IMR-90 (cell line): ENCODE data around the gene RFPL3. TPM values are rescaled to one million over a fixed set of nuclear protein-coding genes. Genes with fewer than 3 reads are reported as not detected.

Source experiments
- ATAC-seq: fragments of 200-7000 bp; cut with Tn5 transposase; 2 replicates; pipeline ENCODE4 v1.9.1; 2020; ENCODE audit warnings: low read depth, mild to moderate bottlenecking, moderate library complexity
- BruUV-seq: library from RNA; stranded (reverse); fragments of 400-500 nt; replicated peaks from 2 replicates; lab custom pipeline; 2021; lab: Mats Ljungman, UMichigan
- CTCF ChIA-PET: fragments of 300-600 bp; formaldehyde crosslinking; extraction: SDS; loops from one replicate; lab custom pipeline; 2021; ENCODE audit warnings: antibody characterized with exemption; lab: Yijun Ruan, JAX
- POLR2A ChIA-PET: fragments of 300-600 bp; sonication (Branson Sonifier 250); formaldehyde crosslinking; loops from one replicate; lab custom pipeline; 2022; ENCODE audit warnings: antibody characterized with exemption; ENCODE audit not compliant: unreplicated experiment; lab: Charles Lee
- DNase-seq: peaks from one replicate; pipeline ENCODE4 v3.0.0; 2013
- H2AFZ ChIP-seq: replicated peaks from 2 replicates; pipeline ENCODE3; 2013; ENCODE audit warnings: low read length, mild to moderate bottlenecking; ENCODE audit not compliant: poor library complexity
- H2AK5ac ChIP-seq: 2 replicates; pipeline ENCODE4 v1.6.1; 2013; ENCODE audit warnings: low read depth, low read length, inconsistent platforms
- H2AK9ac ChIP-seq: replicated peaks from 2 replicates; pipeline ENCODE3; 2013; ENCODE audit warnings: mild to moderate bottlenecking, low read depth, low read length, moderate library complexity; ENCODE audit not compliant: poor library complexity
- H2BK120ac ChIP-seq: 2 replicates; pipeline ENCODE4 v1.6.1; 2013; ENCODE audit warnings: low read depth, low read length, inconsistent platforms
- H2BK15ac ChIP-seq: 3 replicates; pipeline ENCODE4 v1.6.1; 2013; ENCODE audit warnings: low read depth, low read length, inconsistent platforms
- H2BK20ac ChIP-seq: 2 replicates; pipeline ENCODE4 v1.6.1; 2013; ENCODE audit warnings: low read depth, mild to moderate bottlenecking, inconsistent platforms, low read length, moderate library complexity
- H2BK5ac ChIP-seq: 2 replicates; pipeline ENCODE4 v1.6.1; 2013; ENCODE audit warnings: mild to moderate bottlenecking, low read depth, low read length, inconsistent platforms; ENCODE audit not compliant: poor library complexity, severe bottlenecking
- H3K14ac ChIP-seq: replicated peaks from 2 replicates; pipeline ENCODE4 v1.6.1; 2013; ENCODE audit warnings: low read depth, low read length, inconsistent platforms
- H3K18ac ChIP-seq: 2 replicates; pipeline ENCODE4 v1.6.1; 2013; ENCODE audit warnings: low read depth, low read length, control low read depth
- H3K23ac ChIP-seq: 2 replicates; pipeline ENCODE4 v1.6.1; 2013; ENCODE audit warnings: low read depth, low read length, inconsistent platforms
- H3K27ac ChIP-seq: 2 replicates; pipeline ENCODE4 v1.5.1; 2013; ENCODE audit warnings: mild to moderate bottlenecking, control low read depth, low read length; ENCODE audit not compliant: insufficient read depth
- H3K27me3 ChIP-seq: 2 replicates; pipeline ENCODE4 v1.6.1; 2013; ENCODE audit warnings: low read length; ENCODE audit not compliant: control insufficient read depth, insufficient read depth
- H3K36me3 ChIP-seq: 2 replicates; pipeline ENCODE4 v1.6.1; 2013; ENCODE audit warnings: low read length, mixed read lengths; ENCODE audit not compliant: control insufficient read depth, insufficient read depth
- H3K4ac ChIP-seq: 2 replicates; pipeline ENCODE4 v1.6.1; 2013; ENCODE audit warnings: low read depth, low read length, inconsistent platforms
- H3K4me1 ChIP-seq: 2 replicates; pipeline ENCODE4 v1.6.1; 2013; ENCODE audit warnings: low read length, mixed read lengths; ENCODE audit not compliant: control insufficient read depth, insufficient read depth
- H3K4me2 ChIP-seq: 2 replicates; pipeline ENCODE4 v1.6.1; 2013; ENCODE audit warnings: low read depth, mild to moderate bottlenecking, control low read depth, low read length, moderate library complexity
- H3K4me3 ChIP-seq: 2 replicates; pipeline ENCODE4 v1.5.1; 2013; ENCODE audit warnings: low read depth, mild to moderate bottlenecking, control low read depth, low read length, moderate library complexity; ENCODE audit not compliant: insufficient read depth
- H3K56ac ChIP-seq: 2 replicates; pipeline ENCODE4 v1.6.1; 2013; ENCODE audit warnings: low read length, inconsistent platforms; ENCODE audit not compliant: insufficient read depth; ENCODE audit errors: extremely low read depth
- H3K79me1 ChIP-seq, 2 experiments: 2 replicates each; pipeline ENCODE4 v1.6.1; 2013; ENCODE audit warnings: low read length in 2 of 2, inconsistent platforms in 1 of 2, low read depth in 1 of 2
- H3K9ac ChIP-seq: 2 replicates; pipeline ENCODE4 v1.6.1; 2013; ENCODE audit warnings: low read depth, low read length, control low read depth
- H3K9me1 ChIP-seq: 2 replicates; pipeline ENCODE4 v1.6.1; 2013; ENCODE audit warnings: low read length, inconsistent platforms; ENCODE audit not compliant: insufficient read depth
- H3K9me3 ChIP-seq: 2 replicates; pipeline ENCODE4 v1.6.1; 2013; ENCODE audit warnings: low read length; ENCODE audit not compliant: control insufficient read depth, insufficient read depth
- H4K20me1 ChIP-seq: 2 replicates; pipeline ENCODE4 v1.6.1; 2013; ENCODE audit warnings: low read length, inconsistent platforms; ENCODE audit not compliant: insufficient read depth
- H4K5ac ChIP-seq: 2 replicates; pipeline ENCODE4 v1.6.1; 2013; ENCODE audit warnings: mild to moderate bottlenecking, low read depth, low read length, control low read depth
- H4K8ac ChIP-seq, 2 experiments: 2 replicates each; pipeline ENCODE4 v1.6.1; 2013; ENCODE audit warnings: low read depth in 2 of 2, low read length in 2 of 2, control low read depth in 1 of 2, inconsistent platforms in 1 of 2
- H4K91ac ChIP-seq: 2 replicates; pipeline ENCODE4 v1.6.1; 2013; ENCODE audit warnings: low read depth, low read length, inconsistent platforms; ENCODE audit not compliant: insufficient read depth
- BHLHE40 ChIP-seq: fragments of 150-350 bp; IDR thresholded peaks from 2 replicates; pipeline ENCODE4 v1.6.1; 2016; ENCODE audit warnings: mild to moderate bottlenecking, low read depth, low read length
- CEBPB ChIP-seq: IDR thresholded peaks from 2 replicates; pipeline ENCODE4 v1.6.1; 2012; ENCODE audit warnings: low read depth, low read length, improper control_type of control experiment
- CHD1 ChIP-seq: IDR thresholded peaks from 2 replicates; pipeline ENCODE4 v1.6.1; 2012; ENCODE audit warnings: low read depth, low read length, improper control_type of control experiment
- ELK1 ChIP-seq: fragments of 150-350 bp; IDR thresholded peaks from 2 replicates; pipeline ENCODE4 v1.6.1; 2016; ENCODE audit warnings: low read depth, mild to moderate bottlenecking, low read length, moderate library complexity, borderline replicate concordance
- FOS ChIP-seq: fragments of 150-350 bp; IDR thresholded peaks from 2 replicates; pipeline ENCODE4 v1.6.1; 2016; ENCODE audit warnings: low read depth, low read length
- MXI1 ChIP-seq: IDR thresholded peaks from 2 replicates; pipeline ENCODE4 v1.6.1; 2012; ENCODE audit warnings: low read depth, mild to moderate bottlenecking, low read length, moderate library complexity, borderline replicate concordance
- NFE2L2 ChIP-seq: fragments of 150-350 bp; IDR thresholded peaks from 2 replicates; pipeline ENCODE4 v1.6.1; 2016; ENCODE audit warnings: low read depth, mild to moderate bottlenecking, low read length
- POLR2A ChIP-seq: IDR thresholded peaks from 2 replicates; pipeline ENCODE4 v1.6.1; 2012; ENCODE audit warnings: mild to moderate bottlenecking, low read depth, low read length
- RAD21 ChIP-seq: IDR thresholded peaks from 2 replicates; pipeline ENCODE4 v1.6.1; 2012; ENCODE audit warnings: low read length, improper control_type of control experiment
- RCOR1 ChIP-seq: IDR thresholded peaks from 2 replicates; pipeline ENCODE4 v1.6.1; 2012; ENCODE audit warnings: mild to moderate bottlenecking, low read length, improper control_type of control experiment; ENCODE audit not compliant: insufficient replicate concordance
- RFX5 ChIP-seq: IDR thresholded peaks from 2 replicates; pipeline ENCODE4 v1.8.0; 2012; ENCODE audit warnings: low read depth, mild to moderate bottlenecking, low read length, moderate library complexity
- SMC3 ChIP-seq: fragments of 150-350 bp; IDR thresholded peaks from 2 replicates; pipeline ENCODE4 v1.6.1; 2016; ENCODE audit warnings: low read depth, mild to moderate bottlenecking, antibody characterized with exemption, low read length, moderate library complexity
- USF2 ChIP-seq: fragments of 150-350 bp; IDR thresholded peaks from 2 replicates; pipeline ENCODE4 v1.6.1; 2017; ENCODE audit warnings: mild to moderate bottlenecking, antibody characterized with exemption, low read length, low read depth
- whole genome bisulfite sequencing, 2 experiments: methylation state at CpG; one replicate each; pipeline versions ENCODE4 v1.1.5 to v1.1.7; 2013; ENCODE audit warnings: missing lambda C conversion rate in 2 of 2; ENCODE audit not compliant: insufficient read length in 1 of 2; ENCODE audit errors: extremely low coverage in 2 of 2; 5-methylcytosine and 5-hydroxymethylcytosine counted together
- dilution Hi-C: fragments of 300-500 bp; cut with HindIII; formaldehyde crosslinking; loops from one replicate; pipeline ENCODE4 v1.14.3; 2018; ENCODE audit warnings: low sequenced_read_pairs; ENCODE audit not compliant: unreplicated experiment
- in situ Hi-C: fragments of 300-500 bp; cut with MboI; formaldehyde crosslinking; loops from 3 replicates; pipeline ENCODE4 v1.14.3; 2019; ENCODE audit warnings: low sequenced_read_pairs, inconsistent platforms, mixed read lengths
- intact Hi-C: fragments of 100-400 bp; cut with micrococcal nuclease; formaldehyde crosslinking; loops from 2 replicates; pipeline ENCODE4 v1.10.0; 2022
- polyA plus RNA-seq, 3 experiments: library from polyadenylated mRNA; depleted of rRNA; stranded (reverse); fragments of >200 nt; gene quantifications; 2 replicates each; pipeline ENCODE4 v1.2.3, GENCODE V29; 2012; ENCODE audit warnings: low replicate concordance in 1 of 3
- total RNA-seq: library from RNA; depleted of rRNA; stranded (reverse); fragments of >200 nt; gene quantifications from 2 replicates; pipeline ENCODE4 v1.2.3, GENCODE V29; 2012

The RFPL3 gene
- total and polyA plus RNA-seq, 2 of the 4 experiments (the other 2 are of a cell fraction), result not detected

GRCh38 chr22:32401486-32401885 is 43.8 kb downstream of the RFPL3 start:
- Histone ChIP-seq H3K4me2 (no peak overlapping the region), H2AFZ (no peak overlapping the region), H3K9me3 (no peaks in the 10 kb centered on the region), H3K27ac (no peak overlapping the region), H3K9me1 (no peaks in the 10 kb centered on the region; the same call in 1 of the 2 replicates), H2BK120ac (no peak overlapping the region), H3K14ac (no peak overlapping the region), H3K4me1 (no peaks in the 10 kb centered on the region), H4K91ac (no peak overlapping the region), H3K4me3 (no peak overlapping the region), H3K4ac (no peak overlapping the region), H4K8ac (no peak overlapping the region), H2BK15ac (no peak overlapping the region), H2AK9ac (no peak overlapping the region), H3K36me3 (peaks cover 45% of the 10 kb centered on the region), H3K18ac (no peak overlapping the region), H3K79me1 (peaks cover 0 to 5% of the 10 kb centered on the region in 2 experiments; a peak in 3 of 4 replicates), H4K20me1 (no peaks in the 10 kb centered on the region), H2BK5ac (no peak overlapping the region), H2AK5ac (no peak overlapping the region), H3K56ac (no peak overlapping the region), H3K23ac (no peak overlapping the region), H3K9ac (no peak overlapping the region), H3K27me3 (no peaks in the 10 kb centered on the region), H2BK20ac (no peak overlapping the region), H4K5ac (no peak overlapping the region)
- dilution Hi-C loops (no loop called here), in situ Hi-C loops (no loop called here), intact Hi-C loops (no loop called here)
- ChIA-PET CTCF (interaction anchor here (0.9 kb wide), 1 partner anchor 12 kb away, joined by 9 read pairs; no protein-coding TSS in a partner anchor), POLR2A (no interaction called here)
- TF ChIP-seq POLR2A, result no peak
- TF ChIP-seq RAD21, result no peak
- TF ChIP-seq USF2, result no peak
- TF ChIP-seq RFX5, result no peak
- TF ChIP-seq RCOR1, result no peak
- TF ChIP-seq MXI1, result no peak
- TF ChIP-seq ELK1, result no peak
- no peak for TF ChIP-seq BHLHE40
- no peak for TF ChIP-seq SMC3
- TF ChIP-seq CHD1, result no peak
- no peak for TF ChIP-seq CEBPB
- no peak for TF ChIP-seq FOS
- TF ChIP-seq NFE2L2, result no peak
- ATAC-seq, result no peak
- no TSS peak for BruUV-seq
- WGBS, 2 experiments, result no CpG with 5 or more reads among the region's 4 CpGs
- no peak for DNase-seq
